Ascending aorta (tissue), 2 donors: ENCODE measurements around the gene ZNF844. TPM values are rescaled to one million over a fixed set of nuclear protein-coding genes. Genes with fewer than 3 reads are reported as not detected.
"Not testable (repeated sequence)": the region's sequence is repeated elsewhere in the genome, so short reads cannot be mapped to it uniquely, and the experiment has no call there.

ENCODE experiments used
- DNase-seq, 2 donors: peaks; one replicate each; pipeline ENCODE4 v3.0.0-alpha.2; 2019; ENCODE audit warnings: low spot score in 2 of 2
- H3K27ac ChIP-seq, 2 donors: fragments of 200-600 bp; sonication (generic); one replicate each; pipeline ENCODE4 v1.5.1; 2016 to 2017; ENCODE audit warnings: mild to moderate bottlenecking in 1 of 2
- H3K27me3 ChIP-seq: fragments of 200-600 bp; sonication (generic); one replicate; pipeline ENCODE4 v1.5.1; 2017
- H3K36me3 ChIP-seq, 2 donors: fragments of 200-600 bp; sonication (generic); one replicate each; pipeline ENCODE4 v1.5.1; 2016
- H3K4me1 ChIP-seq, 2 donors: fragments of 200-600 bp; sonication (generic); one replicate each; pipeline ENCODE4 v1.5.1; 2016 to 2017; ENCODE audit warnings: mild to moderate bottlenecking in 1 of 2
- H3K4me3 ChIP-seq, 2 donors: fragments of 200-600 bp; sonication (generic); one replicate each; pipeline ENCODE4 v1.5.1; 2016 to 2017; ENCODE audit warnings: mild to moderate bottlenecking in 1 of 2
- H3K9me3 ChIP-seq, 2 donors: fragments of 200-600 bp; sonication (generic); one replicate each; pipeline ENCODE4 v1.5.1; 2016
- CTCF ChIP-seq, 3 experiments: fragments of 200-600 bp in 2 of 3; fragments of 450-650 bp in 1 of 3; sonication (generic) in 2 of 3; IDR thresholded peaks; one replicate each; pipeline ENCODE4 v1.5.1; 2016 to 2019; ENCODE audit warnings: antibody characterized with exemption in 3 of 3, mild to moderate bottlenecking in 1 of 3, moderate library complexity in 1 of 3
- intact Hi-C: fragments of 100-400 bp; cut with DNase I; formaldehyde crosslinking; loops from one replicate; pipeline ENCODE4 v1.15.1; 2023
- total RNA-seq: library from RNA; depleted of rRNA; stranded (reverse); fragments of >200 nt; gene quantifications from one replicate; pipeline ENCODE4 v1.1.0, GENCODE V29; 2016

The ZNF844 gene
- total RNA-seq, 1 donor from 2014 or later: 8.0 TPM

- Histone ChIP-seq H3K4me3 (no peak overlapping the region), H3K27ac (no peak overlapping the region), H3K27me3 (no peaks in the 10 kb centered on the region), H3K9me3 (no peaks in the 10 kb centered on the region), H3K4me1 (peaks cover 0 to 2% of the 10 kb centered on the region in 2 donors), H3K36me3 (peaks cover 3 to 7% of the 10 kb centered on the region in 2 donors)
- TF ChIP-seq CTCF (IDR thresholded peaks at IDR 0.05): no peak
- DNase-seq: no peak
- intact Hi-C loops: no loop called here
Measured at GRCh38 chr19:12095111-12095790, 30.7 kb downstream of the ZNF844 start.

- TF ChIP-seq CTCF (IDR thresholded peaks at IDR 0.05): no peak
- peaks cover 3 to 7% of the 10 kb centered on the region in 2 donors for H3K36me3 ChIP-seq
- H3K27ac ChIP-seq: no peak overlapping the region
- H3K27me3 ChIP-seq: no peaks in the 10 kb centered on the region
- DNase-seq: no peak
- intact Hi-C loops: no loop called here
- no peak overlapping the region for H3K4me3 ChIP-seq
- peaks cover 0 to 19% of the 10 kb centered on the region in 2 donors for H3K9me3 ChIP-seq
- no peaks in the 10 kb centered on the region for H3K4me1 ChIP-seq
Measured at GRCh38 chr19:12098040-12098439, 33.5 kb downstream of the ZNF844 start.

GRCh38 chr19:12103909-12104308 lies 39.4 kb downstream of the ZNF844 start:
- not testable (repeated sequence) for DNase-seq

GRCh38 chr19:12111176-12111575 lies 46.6 kb downstream of the ZNF844 start:
- DNase-seq: no peak
- no peak for TF ChIP-seq CTCF (IDR thresholded peaks at IDR 0.05)
- Histone ChIP-seq H3K4me1 (no peaks in the 10 kb centered on the region), H3K27me3 (no peaks in the 10 kb centered on the region), H3K9me3 (peaks cover 12 to 87% of the 10 kb centered on the region in 2 donors), H3K4me3 (no peak overlapping the region), H3K27ac (no peak overlapping the region), H3K36me3 (peaks cover 15 to 44% of the 10 kb centered on the region in 2 donors)
- intact Hi-C loops: no loop called here

More at GRCh38 chr19:12103909-12104308, 39.4 kb downstream of the ZNF844 start:
- H3K9me3 ChIP-seq: peaks cover 0 to 60% of the 10 kb centered on the region in 2 donors
- H3K4me3 ChIP-seq, H3K27ac ChIP-seq, H3K27me3 ChIP-seq, H3K36me3 ChIP-seq, intact Hi-C loops, H3K4me1 ChIP-seq: not testable (repeated sequence)

- Histone ChIP-seq H3K4me1 (no peaks in the 10 kb centered on the region), H3K36me3 (peaks cover 15 to 44% of the 10 kb centered on the region in 2 donors), H3K27ac (no peak overlapping the region), H3K4me3 (no peak overlapping the region), H3K9me3 (peaks cover 12 to 78% of the 10 kb centered on the region in 2 donors), H3K27me3 (no peaks in the 10 kb centered on the region)
- intact Hi-C loops: no loop called here
- no peak for DNase-seq
- TF ChIP-seq CTCF (IDR thresholded peaks at IDR 0.05): no peak
Measured at GRCh38 chr19:12111943-12112637, 47.6 kb downstream of the ZNF844 start.

GRCh38 chr19:12112701-12113100 lies 48.2 kb downstream of the ZNF844 start:
- Histone ChIP-seq H3K9me3 (peaks cover 12 to 77% of the 10 kb centered on the region in 2 donors), H3K4me1 (no peaks in the 10 kb centered on the region), H3K4me3 (no peak overlapping the region), H3K36me3 (peaks cover 15 to 44% of the 10 kb centered on the region in 2 donors), H3K27ac (no peak overlapping the region), H3K27me3 (no peaks in the 10 kb centered on the region)
- no peak for DNase-seq
- no peak for TF ChIP-seq CTCF (IDR thresholded peaks at IDR 0.05)
- intact Hi-C loops: no loop called here
